ENCODE data around the gene TRPC4AP.
A peak's percentile ranks its signal among the peaks of the same experiment; 100 is the strongest.

The TRPC4AP gene

DNA sequence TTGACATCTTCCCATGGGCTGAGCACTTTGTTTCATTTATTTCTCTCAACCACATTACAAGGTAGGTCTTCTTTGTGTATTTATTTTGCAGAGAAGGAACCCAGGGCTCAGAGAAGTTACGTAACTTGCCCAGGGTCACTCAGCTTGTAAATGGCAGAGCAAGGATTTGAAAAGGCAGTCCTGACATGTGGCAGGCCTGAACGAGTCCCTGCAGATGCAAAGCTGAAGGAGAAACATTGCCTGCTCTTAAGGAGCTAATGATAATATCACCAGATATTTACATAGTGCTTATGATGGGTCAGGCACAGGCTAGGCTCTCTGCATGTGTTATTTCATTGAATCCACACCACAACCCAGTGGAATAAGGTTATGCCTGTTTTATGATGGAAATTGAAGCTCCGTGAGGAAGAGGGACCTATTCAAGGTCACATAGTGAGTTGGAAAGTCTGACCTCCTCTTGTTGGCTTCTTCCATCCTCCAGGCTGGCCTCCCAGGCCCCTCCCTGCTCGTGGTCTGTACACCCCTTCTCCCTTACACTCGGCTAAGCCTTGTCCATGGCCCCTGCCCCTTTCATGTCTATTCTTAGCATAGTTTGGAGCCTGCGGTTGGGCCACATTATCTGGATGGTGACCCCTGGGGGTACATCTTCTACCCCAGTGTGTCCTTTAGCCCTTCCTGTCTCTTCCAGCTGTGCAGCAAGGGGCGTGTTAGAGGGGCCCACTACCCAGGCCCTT is 124.4 kb downstream of the TRPC4AP start:
- DNase-seq (ENCODE audit: low read depth in 2 of 2): no peak

GRCh38 chr20:34967421-34967820 is 125.2 kb downstream of the TRPC4AP start:
- DNase-seq (ENCODE audit: low read depth in 2 of 2): no peak

DNA sequence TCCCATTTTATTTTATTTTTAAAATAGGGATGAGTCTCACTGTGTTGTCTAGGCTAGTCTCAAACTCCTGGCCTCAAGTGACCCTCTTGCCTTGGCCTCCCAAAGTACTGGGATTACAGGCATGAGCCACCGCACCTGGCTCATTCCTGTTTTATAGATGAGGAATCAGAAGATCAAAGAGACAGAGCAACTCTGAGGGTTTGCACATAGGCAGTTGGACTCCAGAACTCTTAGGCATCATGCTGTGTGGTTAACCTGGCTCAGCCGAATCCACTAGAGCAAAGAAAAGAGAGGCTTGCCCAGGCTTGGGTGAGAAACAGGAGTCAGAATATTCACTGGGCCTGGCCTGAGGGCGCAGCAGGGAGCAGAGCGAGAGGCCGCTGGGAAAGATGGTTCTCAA is 127.6 kb downstream of the TRPC4AP start:
- DNase-seq (ENCODE audit: low read depth in 2 of 2): no peak

GRCh38 chr20:34964486-34964885 is 128.1 kb downstream of the TRPC4AP start:
- DNase-seq (ENCODE audit: low read depth in 2 of 2): no peak

DNA sequence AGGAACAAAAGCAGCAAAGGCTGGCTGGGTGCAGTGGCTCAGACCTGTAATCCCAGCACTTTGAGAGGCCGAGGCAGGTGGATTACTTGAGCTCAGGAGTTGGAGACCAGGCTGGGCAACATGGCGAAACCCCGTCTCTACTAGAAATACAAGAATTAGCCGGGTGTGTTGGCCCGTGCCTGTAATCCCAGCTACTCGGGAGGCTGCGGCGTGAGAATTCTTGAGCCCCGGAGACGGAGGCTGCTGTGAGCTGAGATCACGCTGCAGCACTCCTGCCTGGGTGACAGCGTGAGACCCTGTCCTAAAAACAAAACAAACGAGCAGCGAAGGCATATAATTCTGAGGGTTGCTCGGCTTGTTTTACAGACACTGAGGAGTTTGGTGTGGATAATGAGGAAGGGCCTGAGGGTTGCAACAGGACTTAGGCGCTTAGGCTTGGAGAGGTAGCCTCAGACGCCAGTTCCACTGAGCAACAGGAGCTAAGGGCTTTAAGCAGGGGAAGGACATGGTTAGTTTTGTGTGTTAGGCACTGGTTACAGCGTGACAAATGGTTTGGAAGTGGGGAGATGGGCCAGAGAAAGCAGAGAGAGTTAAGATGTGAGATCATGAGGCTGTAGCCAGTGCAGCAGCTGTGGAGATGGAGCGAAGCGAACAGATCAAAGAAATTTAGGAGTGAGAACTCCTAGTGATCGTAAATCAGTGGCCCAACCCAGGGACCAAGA is 135.7 kb downstream of the TRPC4AP start:
- DNase-seq (ENCODE audit: low read depth in 2 of 2): no peak

DNA sequence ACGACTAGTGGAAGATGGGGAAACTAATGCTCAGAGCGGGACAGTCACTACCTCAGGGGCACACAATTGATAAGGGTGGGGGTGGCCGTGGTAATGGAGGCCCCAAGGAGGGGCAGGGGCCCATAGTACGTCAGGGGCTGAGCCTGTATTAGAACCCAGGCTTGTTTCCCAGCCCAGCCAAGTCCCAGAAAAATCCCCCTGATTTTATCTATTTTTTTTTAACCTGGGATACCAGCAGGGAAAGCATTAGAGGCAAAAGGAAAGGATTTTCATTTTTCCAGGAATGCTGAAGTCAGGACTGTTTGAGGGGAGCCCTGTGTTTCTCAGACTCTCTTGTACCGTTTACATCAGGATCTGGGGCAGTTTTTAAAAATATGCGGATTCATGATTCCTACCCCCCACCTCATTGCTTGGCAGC is 136.6 kb downstream of the TRPC4AP start:
- no peak for DNase-seq (ENCODE audit: low read depth in 2 of 2)

DNA sequence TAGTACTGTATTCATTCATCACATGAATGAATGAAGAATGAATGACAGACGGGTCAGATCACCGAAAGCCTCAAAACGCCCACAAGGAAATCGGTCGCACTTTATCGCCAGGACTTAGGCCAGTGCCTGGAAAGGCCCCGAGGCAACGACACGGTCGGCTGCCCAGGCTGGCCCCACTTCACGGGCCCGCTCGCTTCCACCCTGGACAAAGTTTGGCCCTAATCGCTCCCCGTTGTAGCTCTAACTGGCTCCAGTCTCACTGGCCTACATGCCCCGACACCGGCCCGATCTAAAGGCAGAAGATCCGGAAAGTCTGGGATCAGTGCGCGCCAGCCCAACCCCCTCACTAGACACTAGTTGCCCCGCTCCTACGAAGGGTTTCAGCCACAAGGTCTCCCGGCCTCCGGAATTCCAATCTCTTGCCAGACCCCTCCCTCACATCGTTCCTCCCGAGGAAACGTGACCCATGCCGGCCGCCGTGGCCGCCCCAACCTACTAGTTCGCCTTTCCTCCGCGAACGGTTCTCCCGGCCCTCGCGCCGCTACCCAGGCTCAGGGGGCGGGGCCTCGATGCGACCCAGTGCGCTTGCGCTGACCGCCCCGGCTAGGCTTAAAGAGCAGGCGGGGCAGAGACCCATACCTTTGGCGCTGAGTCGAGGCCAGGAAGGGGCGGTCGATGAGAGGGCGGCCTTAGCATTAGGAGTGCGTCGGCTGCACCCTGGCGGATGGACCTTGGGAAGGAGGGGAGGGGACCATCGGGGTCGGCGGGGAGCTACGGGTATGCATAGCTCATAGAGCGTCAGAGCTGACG is 137.2 kb downstream of the TRPC4AP start, which contains the start of the genes GSS and MYH7B:
TSS of gene GSS (minus strand) at position 576 of the 810 bp plus-strand sequence. CDS start 3,954 bp downstream, outside the sequence.
TSS of gene MYH7B (plus strand) at position 638 of the 810 bp plus-strand sequence. CDS start 22,138 bp downstream, outside the sequence.
- DNase-seq (ENCODE audit: low read depth in 2 of 2): peak; percentile 94 to 99

- DNase-seq (ENCODE audit: low read depth in 2 of 2): peak in 1 of 2 experiments; percentile 6
Measured at GRCh38 chr20:34954904-34955230, 137.7 kb downstream of the TRPC4AP start.

GRCh38 chr20:34953960-34954359 is 138.6 kb downstream of the TRPC4AP start:
- DNase-seq (ENCODE audit: low read depth in 2 of 2): no peak

DNA sequence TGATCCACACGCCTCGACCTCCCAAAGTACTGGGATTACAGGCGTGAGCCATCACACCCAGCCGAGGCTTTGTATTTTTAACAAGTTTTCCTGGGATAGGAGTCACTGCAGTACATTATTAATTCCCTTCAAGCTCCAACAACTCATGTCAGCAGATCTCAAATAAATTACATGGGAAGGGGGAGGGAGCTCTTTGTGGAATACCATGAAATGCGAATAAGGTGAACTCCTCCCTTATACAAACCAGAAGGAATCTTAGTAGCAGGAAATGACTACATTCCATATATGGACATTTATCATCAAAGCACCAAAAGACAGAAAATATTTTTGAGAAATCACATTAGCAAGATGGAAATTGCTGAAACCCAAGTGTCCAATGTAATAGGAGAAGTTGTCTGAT is 139.9 kb downstream of the TRPC4AP start:
- no peak for DNase-seq (ENCODE audit: low read depth in 2 of 2)

Data from stimulated activated CD4-positive, alpha-beta T cell treated with anti-CD3 and anti-CD28 coated beads, Interleukin-12 subunit alpha, Interleukin-12 subunit beta, amount 100 ng/mL, for 24 hours (primary cell).